Activated CD4-positive, alpha-beta T cell treated with anti-CD3 and anti-CD28 coated beads, Interleukin-2, amount 50 U/mL, for 48 hours (primary cell): Measurements from ENCODE around the gene SMURF2.
"Not testable (repeated sequence)": the region's sequence is repeated elsewhere in the genome, so short reads cannot be mapped to it uniquely, and the experiment has no call there.

Source experiments
- DNase-seq, 2 experiments: peaks; one replicate each; pipeline ENCODE4 v3.0.0-alpha.2; 2020

SMURF2 gene

GRCh38 chr17:64628641-64629040 lies 33.5 kb downstream of the SMURF2 start:
- peak in 1 of 2 experiments; percentile 21 for DNase-seq

DNA sequence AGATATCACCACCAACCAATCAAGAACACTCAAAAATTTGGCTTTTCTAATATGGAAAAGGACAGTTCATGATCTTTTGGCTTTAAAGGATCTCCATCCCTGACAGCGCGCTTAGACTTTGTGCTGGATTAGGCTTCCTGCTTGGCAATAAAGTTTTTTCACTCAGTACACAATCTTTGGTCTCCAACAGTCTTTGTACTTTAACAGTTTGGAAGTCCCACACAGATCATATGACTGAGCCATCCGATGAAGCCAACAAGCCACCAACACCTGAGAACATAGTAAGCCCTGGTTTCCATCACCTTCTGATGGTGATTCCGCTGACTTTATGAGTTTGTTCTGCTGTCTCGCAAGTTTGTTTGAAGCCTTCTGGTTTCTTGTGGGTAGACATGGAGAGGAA lies 34.3 kb downstream of the SMURF2 start:
- DNase-seq, result no peak

- no peak for DNase-seq
Observed at GRCh38 chr17:64626827-64627226, 35.3 kb downstream of the SMURF2 start.

DNA sequence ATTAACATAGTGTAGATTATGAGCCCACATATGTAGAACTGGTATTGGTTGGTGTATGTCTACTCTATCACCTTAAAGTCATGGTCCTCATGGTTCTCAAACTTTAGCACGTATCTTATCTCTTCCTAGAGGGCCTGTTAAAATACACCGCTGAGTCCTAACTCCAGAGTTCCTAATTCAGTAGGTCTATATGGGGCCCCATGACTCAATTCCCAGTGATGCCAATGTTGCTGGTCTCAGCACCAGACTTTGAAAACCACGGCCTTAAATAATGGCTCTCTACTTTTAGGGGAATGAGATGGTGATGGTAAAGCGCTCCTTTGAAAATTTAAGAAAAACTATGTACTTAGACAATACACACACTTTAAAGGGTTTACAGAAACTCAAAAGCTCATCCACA lies 36.6 kb downstream of the SMURF2 start:
- no peak for DNase-seq

GRCh38 chr17:64622931-64623654 lies 39.0 kb downstream of the SMURF2 start:
- no peak for DNase-seq

- DNase-seq, result no peak
Observed at GRCh38 chr17:64621772-64622171, 40.3 kb downstream of the SMURF2 start.

GRCh38 chr17:64618848-64619247 lies 43.3 kb downstream of the SMURF2 start:
- DNase-seq, result no peak

DNA sequence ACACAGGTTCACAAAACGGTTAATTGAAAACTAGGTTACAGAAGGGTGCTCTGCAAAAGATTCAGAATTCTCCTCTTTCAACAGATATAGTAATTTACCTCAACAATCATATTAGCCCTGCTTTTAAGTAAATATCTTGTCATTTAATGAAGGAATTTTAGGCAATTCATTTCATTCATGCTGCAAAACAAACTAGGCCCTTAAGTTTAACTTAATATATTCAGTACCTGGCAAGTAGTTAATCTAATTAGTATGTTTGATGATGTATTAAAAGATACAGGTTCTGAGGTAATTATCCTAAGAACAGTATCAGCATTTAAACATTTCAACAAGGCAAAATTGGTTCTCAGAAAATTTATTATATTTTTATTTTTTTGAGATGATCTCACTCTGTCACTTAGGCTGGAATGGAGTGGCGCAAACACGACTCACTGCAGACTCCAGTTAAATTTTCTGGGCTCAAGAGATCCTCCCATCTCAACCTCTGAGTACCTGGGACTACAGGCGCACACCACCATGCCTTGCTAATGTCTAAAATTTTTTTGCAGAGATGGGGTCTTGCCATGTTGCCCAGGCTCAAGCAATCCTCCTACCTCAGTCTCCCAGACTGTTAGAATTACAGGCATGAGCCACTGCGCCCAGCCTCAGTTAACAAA lies 44.9 kb downstream of the SMURF2 start:
- DNase-seq, result no peak

DNA sequence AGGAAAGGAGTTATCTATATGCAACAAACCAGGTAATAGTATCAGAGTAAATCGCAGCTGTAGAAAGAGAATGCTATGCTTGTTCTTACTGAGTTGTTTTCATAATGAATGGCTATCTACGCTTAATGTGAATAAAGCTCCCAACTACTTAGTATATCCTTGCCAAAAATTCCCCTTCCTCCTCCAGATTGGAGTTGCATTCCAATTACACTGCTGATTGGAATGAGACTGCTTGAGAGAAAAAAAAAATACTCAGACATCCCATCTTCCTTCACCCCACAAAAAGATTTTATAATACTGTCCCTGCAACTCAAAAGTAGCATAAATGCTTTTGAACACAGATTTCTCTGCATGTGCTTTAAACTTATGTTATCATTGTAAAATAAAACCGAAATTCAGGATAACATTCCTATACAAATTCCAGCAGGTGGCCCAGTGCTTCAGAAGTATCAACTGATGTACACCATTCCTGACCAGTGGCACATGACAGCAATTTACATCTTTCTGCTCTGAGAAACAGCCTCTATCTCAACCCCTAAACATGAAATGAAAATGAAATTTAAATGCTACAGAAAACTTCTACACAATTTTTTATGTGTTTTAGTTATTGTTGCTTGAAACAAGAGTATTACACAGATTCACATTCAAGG lies 47.0 kb downstream of the SMURF2 start:
- DNase-seq, result no peak

DNA sequence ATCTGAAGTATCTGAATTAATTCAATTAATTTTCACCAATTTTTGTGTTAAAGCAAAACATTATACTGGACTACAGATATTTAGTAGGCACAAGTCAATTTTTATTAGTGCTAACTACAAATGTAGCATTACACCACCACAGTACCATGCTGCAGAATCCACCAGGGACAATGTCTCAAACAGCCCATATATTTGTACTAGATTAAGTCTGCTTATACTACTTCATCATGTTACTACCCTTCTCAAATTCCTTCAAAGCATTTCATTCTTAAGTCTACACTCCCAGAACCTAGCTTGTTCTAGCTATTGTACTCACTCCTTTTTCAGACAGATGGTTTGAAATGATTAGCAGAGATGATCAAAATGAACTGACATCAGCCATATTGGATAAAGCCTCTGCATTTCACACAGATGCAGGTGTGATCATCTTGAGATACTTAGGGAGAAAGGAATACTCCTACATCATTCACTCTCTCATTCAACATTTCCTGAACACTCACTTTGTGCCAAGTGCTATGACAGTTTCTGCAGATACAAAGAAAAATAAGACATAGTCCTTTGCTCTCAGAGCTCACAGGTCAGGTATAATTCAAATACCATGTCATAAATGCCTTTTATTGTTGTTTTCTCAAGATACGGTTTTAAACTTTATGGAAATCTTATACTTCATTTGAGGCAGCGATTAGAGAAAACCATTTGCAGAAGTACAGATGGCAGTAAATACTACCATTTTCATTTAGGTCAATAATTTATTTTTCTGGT lies 47.7 kb downstream of the SMURF2 start:
- no peak for DNase-seq

DNA sequence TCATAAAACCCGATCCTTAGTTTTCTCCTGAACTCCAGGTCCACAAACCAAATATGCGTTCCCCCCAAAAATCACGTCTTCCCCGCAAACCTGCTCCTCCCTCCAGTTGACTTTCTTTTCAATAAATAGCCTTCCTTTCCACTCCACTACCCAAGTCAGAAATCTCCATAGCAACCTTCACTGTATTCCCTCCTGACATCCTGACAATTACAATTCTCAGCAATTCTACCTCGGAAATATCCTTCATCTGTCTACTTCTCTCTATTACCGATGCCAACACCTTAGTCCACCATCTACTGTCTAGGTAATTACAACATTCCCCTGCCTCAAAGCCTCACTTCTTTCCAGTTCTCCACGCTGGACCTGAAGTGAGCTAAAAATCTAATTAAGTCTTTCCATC lies 50.7 kb downstream of the SMURF2 start:
- DNase-seq, result no peak

DNA sequence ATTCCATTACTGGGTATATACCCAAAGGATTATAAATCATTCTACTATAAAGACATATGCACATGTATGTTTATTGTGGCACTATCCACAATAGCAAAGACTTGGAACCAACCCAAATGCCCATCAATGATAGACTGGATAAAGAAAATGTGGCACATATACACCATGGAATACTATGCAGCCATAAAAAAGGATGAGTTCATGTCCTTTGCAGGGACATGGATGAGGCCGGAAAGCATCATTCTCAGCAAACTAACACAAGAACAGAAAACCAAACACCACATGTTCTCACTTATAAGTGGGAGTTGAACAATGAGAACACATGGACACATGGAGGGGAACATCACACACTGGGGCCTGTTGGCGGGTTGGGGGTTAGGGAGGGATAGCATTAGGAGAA lies 51.9 kb downstream of the SMURF2 start:
- DNase-seq, result not testable (repeated sequence)

DNA sequence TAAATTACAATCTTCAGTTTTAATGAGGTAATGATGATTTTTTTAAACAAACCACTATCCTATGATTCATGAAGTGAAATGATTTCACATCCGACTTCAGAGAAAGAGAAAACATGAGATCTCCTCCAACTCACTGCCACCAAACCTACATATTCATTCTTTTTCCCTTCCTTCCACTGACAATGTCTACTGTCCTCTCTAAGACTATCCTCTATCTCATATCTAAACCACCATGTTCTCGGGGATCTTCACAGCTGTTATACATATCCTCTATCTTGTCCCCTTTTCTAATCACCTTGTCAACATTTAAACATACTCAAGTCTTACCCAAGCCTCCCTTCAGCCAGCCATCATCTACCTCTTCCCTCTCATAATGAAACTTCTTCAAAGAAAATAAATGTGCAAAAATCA lies 53.5 kb downstream of the SMURF2 start:
- DNase-seq, result no peak

DNA sequence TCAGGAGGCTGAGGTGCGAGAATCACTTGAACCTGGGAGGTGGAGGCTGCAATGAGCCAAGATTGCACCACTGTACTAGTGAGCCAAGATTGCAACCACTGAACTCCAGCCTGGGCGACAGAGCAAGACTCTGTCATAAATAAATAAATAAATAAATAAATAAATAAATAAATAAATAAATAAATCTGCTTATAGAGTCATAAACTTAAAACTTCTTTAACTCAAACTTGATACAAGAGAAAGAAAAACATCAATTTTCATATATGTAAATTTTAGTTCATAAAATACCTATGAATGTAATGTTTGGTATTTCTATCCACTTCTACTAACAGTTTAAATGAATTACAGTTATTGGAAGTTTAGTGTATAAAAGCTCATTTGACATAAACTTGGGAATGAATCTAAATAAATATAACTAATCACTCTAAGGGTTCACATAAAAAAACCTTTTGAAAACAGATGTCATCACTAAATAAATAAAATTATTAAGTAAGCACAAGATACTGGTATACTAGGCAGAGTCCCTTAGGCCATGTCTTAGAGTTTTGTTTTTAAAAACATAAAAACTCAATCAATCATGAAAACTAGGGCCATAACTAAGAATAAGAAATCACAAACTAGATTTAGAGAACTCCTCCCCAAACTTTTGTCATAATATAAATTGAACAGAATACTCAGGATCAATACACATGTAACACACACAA lies 54.1 kb downstream of the SMURF2 start:
- DNase-seq, result no peak

DNA sequence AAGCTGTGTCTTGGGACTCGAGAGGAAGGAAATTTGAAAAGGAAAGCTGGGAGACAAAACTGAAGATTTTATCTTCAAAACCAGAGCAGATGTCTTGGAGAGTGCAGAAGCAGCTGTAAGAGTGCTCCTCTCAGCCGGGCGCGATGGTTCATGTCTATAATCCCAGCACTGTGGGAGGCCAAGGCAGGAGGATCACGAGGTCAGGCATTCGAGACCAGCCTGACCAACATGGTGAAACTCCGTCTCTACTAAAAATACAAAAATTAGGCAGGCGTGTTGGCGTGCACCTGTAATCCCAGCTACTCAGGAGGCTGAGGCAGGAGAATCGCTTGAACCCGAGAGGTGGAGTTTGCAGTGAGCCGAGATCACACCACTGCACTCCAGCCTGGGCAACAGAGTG lies 57.6 kb downstream of the SMURF2 start:
- DNase-seq, result not testable (repeated sequence)

DNA sequence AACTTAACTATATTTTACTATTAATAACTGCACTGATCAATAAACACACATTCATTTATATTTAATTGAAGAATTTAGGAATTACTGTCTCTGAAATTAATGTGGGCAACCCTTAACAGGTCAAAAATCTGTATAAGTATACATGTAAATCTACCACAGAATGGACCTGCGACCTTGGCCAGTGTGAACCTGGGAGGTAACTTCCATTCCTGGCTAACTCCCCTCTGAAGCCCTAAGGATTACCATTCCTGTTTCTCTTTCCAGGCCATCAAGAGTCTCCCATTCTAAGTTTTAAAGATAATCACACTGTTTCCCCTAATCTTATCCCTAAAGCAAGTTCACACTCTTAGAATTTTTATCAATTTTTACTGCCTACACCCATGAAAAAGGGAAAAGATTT lies 58.1 kb downstream of the SMURF2 start:
- DNase-seq, result no peak

- DNase-seq, result no peak
Observed at GRCh38 chr17:64599827-64600226, 62.3 kb downstream of the SMURF2 start.

DNA sequence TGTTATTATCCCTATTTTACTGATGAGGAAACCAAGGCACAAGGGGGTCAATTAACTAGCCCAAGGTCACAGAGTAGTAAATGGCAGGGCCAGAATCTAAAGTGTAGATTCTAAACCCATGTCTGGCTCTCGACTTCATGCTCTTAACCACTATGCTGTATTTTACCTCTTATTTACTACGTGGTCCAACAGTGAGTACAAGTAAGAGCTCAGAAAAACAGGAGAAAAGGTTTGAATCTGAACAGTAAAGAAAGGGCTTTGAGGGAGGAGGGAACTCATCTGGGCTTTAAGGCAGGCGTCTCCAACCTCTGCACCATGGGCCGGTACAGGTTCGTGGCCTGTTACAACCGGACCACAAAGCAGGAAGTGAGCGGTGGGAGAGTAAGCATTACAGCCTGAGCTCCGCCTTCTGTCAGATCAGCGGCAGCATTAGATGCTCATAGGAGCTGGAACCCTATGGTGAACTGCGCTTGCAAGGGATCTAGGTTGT lies 62.9 kb downstream of the SMURF2 start:
- peak; percentile 50 to 60 for DNase-seq

DNA sequence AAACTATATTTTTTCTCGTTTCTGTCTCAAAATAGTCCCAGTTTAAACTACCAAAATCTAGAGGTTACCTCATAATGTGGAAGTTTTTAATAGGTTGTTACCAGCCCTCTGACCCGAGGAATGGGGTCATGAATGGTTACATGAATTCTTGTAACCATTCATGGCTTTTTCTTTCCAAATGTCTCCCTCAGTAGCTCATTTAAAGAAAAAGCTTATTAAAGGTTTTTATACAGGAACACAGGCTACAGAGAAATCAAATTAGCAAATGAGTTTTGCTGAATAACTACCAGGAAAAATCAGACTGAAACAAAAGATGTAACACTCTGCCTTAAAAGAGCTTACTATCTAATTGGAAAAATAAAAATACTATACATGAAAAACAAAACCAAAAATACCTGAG lies 63.4 kb downstream of the SMURF2 start:
- DNase-seq, result no peak

DNA sequence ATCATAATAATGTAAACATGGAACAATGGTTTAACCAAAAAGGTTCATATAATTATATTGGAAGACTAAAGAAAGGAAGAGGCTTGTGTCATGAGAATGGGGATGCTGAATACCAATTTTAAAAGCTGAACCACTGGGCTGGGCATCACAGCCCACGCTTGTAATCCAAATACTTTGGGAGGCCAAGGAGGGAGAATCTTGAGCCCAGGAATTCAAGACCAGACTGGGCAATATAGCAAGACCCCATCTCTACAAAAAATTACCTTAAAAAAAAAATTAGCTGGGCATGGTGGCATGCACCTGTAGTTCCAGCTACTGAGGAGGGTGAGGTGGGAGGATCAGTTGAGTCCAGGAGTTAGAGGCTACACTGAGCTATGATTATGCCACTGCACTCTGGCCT lies 65.1 kb downstream of the SMURF2 start:
- no peak for DNase-seq

- DNase-seq, result no peak
Observed at GRCh38 chr17:64596439-64596838, 65.7 kb downstream of the SMURF2 start.

GRCh38 chr17:64591944-64592343 lies 70.2 kb downstream of the SMURF2 start:
- no peak for DNase-seq

GRCh38 chr17:64585146-64585545 lies 77.0 kb downstream of the SMURF2 start:
- no peak for DNase-seq
